Tibial nerve (tissue), 4 donors: ENCODE results near the gene IGLL1. TPM values are rescaled to one million over a fixed set of nuclear protein-coding genes. Genes with fewer than 3 reads are reported as not detected.

Experiments used
- DNase-seq, 2 donors: peaks; one replicate each; pipeline ENCODE4 v3.0.0-alpha.2; 2019; ENCODE audit warnings: low spot score in 2 of 2
- H3K27ac ChIP-seq, 4 donors: fragments of 200-600 bp; sonication (generic) in 3 of 4; one replicate each; pipeline ENCODE4 v1.5.1; 2017 to 2019; ENCODE audit warnings: mild to moderate bottlenecking in 1 of 4
- H3K27me3 ChIP-seq, 2 donors: fragments of 200-600 bp; sonication (generic) in 1 of 2; one replicate each; pipeline versions ENCODE4 v1.5.1 to v1.6.0; 2017 to 2019
- H3K36me3 ChIP-seq, 3 donors: fragments of 200-600 bp; sonication (generic); one replicate each; pipeline ENCODE4 v1.5.1; 2018 to 2019
- H3K4me1 ChIP-seq, 4 donors: fragments of 200-600 bp; sonication (generic) in 3 of 4; one replicate each; pipeline ENCODE4 v1.5.1; 2017 to 2019
- H3K4me3 ChIP-seq, 4 donors: fragments of 200-600 bp; sonication (generic) in 3 of 4; one replicate each; pipeline ENCODE4 v1.5.1; 2017 to 2019; ENCODE audit warnings: mild to moderate bottlenecking in 1 of 4, moderate library complexity in 1 of 4
- H3K9me3 ChIP-seq, 4 donors: fragments of 200-600 bp; sonication (generic) in 3 of 4; one replicate each; pipeline ENCODE4 v1.5.1; 2017 to 2019
- CTCF ChIP-seq, 5 experiments: fragments of 200-600 bp in 3 of 5; fragments of 450-650 bp in 2 of 5; sonication (generic) in 3 of 5; IDR thresholded peaks; one replicate each; pipeline ENCODE4 v1.5.1; 2016 to 2019; ENCODE audit warnings: antibody characterized with exemption in 5 of 5, mild to moderate bottlenecking in 3 of 5, moderate library complexity in 2 of 5
- EP300 ChIP-seq, 2 donors: sonication (generic); formaldehyde crosslinking; IDR thresholded peaks; one replicate each; pipeline ENCODE4 v1.6.1; 2017; ENCODE audit warnings: antibody characterized with exemption in 2 of 2, mild to moderate bottlenecking in 1 of 2
- POLR2A ChIP-seq, 2 donors: fragments of 450-650 bp; IDR thresholded peaks; one replicate each; pipeline ENCODE4 v1.6.1; 2017; ENCODE audit warnings: antibody characterized with exemption in 2 of 2, mild to moderate bottlenecking in 2 of 2, moderate library complexity in 2 of 2
- WGBS, 2 donors: methylation state at CpG; one replicate each; pipeline ENCODE4 v1.1.5; 2018; 5-methylcytosine and 5-hydroxymethylcytosine counted together
- small RNA-seq: library from RNA; depleted of rRNA; stranded (forward); fragments of <200 nt; gene quantifications from one replicate; pipeline ENCODE3, GENCODE V24; 2016
- total RNA-seq, 4 donors: library from RNA; depleted of rRNA; stranded (reverse); fragments of >200 nt; gene quantifications; one replicate each; pipeline ENCODE4 v1.1.0, GENCODE V29; 2016

Gene IGLL1
- total RNA-seq, 4 donors from 2014 or later = not detected

- H3K4me3 ChIP-seq = no peak overlapping the region
- no peak overlapping the region for H3K27ac ChIP-seq
- 85 to 90% methylated on average over 11 of the region's 11 CpGs for WGBS, 2 donors
- TF ChIP-seq POLR2A (IDR thresholded peaks at IDR 0.05) (no peak), CTCF (IDR thresholded peaks at IDR 0.05) (no peak), EP300 (IDR thresholded peaks at IDR 0.05) (no peak)
- peaks cover 0 to 55% (median 18%) of the 10 kb centered on the region in 4 donors for H3K4me1 ChIP-seq
- no peaks in the 10 kb centered on the region for H3K9me3 ChIP-seq
- H3K27me3 ChIP-seq = no peaks in the 10 kb centered on the region
- no peak for DNase-seq
- H3K36me3 ChIP-seq = no peaks in the 10 kb centered on the region
These were observed 54.6 kb downstream of the IGLL1 start for GRCh38 chr22:23525510-23525909.

- TF ChIP-seq EP300 (IDR thresholded peaks at IDR 0.05) (no peak), POLR2A (IDR thresholded peaks at IDR 0.05) (no peak), CTCF (IDR thresholded peaks at IDR 0.05) (no peak)
- no peaks in the 10 kb centered on the region for H3K27me3 ChIP-seq
- peaks cover 0 to 66% (median 24%) of the 10 kb centered on the region in 4 donors for H3K4me1 ChIP-seq
- H3K9me3 ChIP-seq = no peaks in the 10 kb centered on the region
- WGBS, 2 donors = 89 to 94% methylated on average over 6 of the region's 6 CpGs
- no peak overlapping the region for H3K4me3 ChIP-seq
- DNase-seq = no peak
- no peaks in the 10 kb centered on the region for H3K36me3 ChIP-seq
- peak overlapping the region in 2 of 4 donors; percentile 99 for H3K27ac ChIP-seq
These were observed 55.9 kb downstream of the IGLL1 start for GRCh38 chr22:23524226-23524625.

GRCh38 chr22:23523713-23524112 is 56.4 kb downstream of the IGLL1 start:
- H3K27ac ChIP-seq = peak overlapping the region in 3 of 4 donors; percentile 90 to 99 (median 99)
- 44 to 48% methylated on average over 8 of the region's 8 CpGs for WGBS, 2 donors

More at GRCh38 chr22:23523713-23524112, 56.4 kb downstream of the IGLL1 start:
- no peaks in the 10 kb centered on the region for H3K36me3 ChIP-seq
- H3K4me1 ChIP-seq = peaks cover 0 to 66% (median 24%) of the 10 kb centered on the region in 4 donors
- no peak overlapping the region for H3K4me3 ChIP-seq
- no peak for DNase-seq
- no peaks in the 10 kb centered on the region for H3K27me3 ChIP-seq
- H3K9me3 ChIP-seq = no peaks in the 10 kb centered on the region
- no peak for TF ChIP-seq EP300 (IDR thresholded peaks at IDR 0.05)
- no peak for TF ChIP-seq CTCF (IDR thresholded peaks at IDR 0.05)
- no peak for TF ChIP-seq POLR2A (IDR thresholded peaks at IDR 0.05)

Small RNA genes within 50 kb of the gene (small RNA-seq; reads per million reads assigned to genes)
- gene AP000346.3 = not detected

Other genes with a start within 250 kb of the IGLL1 start
- 1 to 10 TPM in 1 of 4 donors, not detected in 3; 1.7 TPM for gene DRICH1, start 52.0 kb upstream of the IGLL1 start, total RNA-seq
- gene RGL4, start 110.7 kb upstream of the IGLL1 start, total RNA-seq = not detected
- 1 to 10 TPM; 4.1 to 7.4 (median 6.0) TPM for gene ZNF70, start 170.8 kb upstream of the IGLL1 start, total RNA-seq
- gene VPREB3, start 174.1 kb upstream of the IGLL1 start, total RNA-seq = not detected
- under 1 TPM in 1 of 4 donors, not detected in 3; 0.44 TPM for gene C22orf15, start 182.7 kb upstream of the IGLL1 start, total RNA-seq
- 10 to 100 TPM in 1 of 4 donors, 1 to 10 TPM in 2, not detected in 1; 3.7 to 14.0 (median 9.6) TPM for gene CHCHD10, start 187.7 kb upstream of the IGLL1 start, total RNA-seq
- gene MMP11, start 192.6 kb upstream of the IGLL1 start, total RNA-seq = 1 to 10 TPM; 4.5 to 7.3 (median 5.6) TPM
- 10 to 100 TPM; 31.5 to 53.4 (median 43.8) TPM for gene SMARCB1, start 206.7 kb upstream of the IGLL1 start, total RNA-seq